Measurements from ENCODE around the gene POLR1A.

The POLR1A gene

DNA sequence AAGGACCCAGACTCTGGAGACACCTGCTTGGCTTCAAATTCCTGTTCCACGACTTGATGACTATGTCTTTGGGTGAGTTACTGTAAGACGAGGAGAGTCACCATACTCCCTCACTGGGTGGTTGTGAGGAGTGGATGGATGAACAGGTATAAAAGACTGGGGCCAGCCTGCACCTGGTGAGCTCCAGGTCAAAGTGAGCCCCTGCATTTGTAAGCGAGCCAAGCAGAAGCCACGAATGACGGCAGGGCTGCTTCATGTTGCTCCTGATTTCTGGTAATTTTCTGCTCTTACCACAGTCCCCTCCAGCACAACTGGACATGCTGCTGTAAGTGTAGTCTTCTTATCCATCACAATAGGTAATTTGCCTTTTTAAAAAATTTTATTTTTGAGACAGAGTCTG, 86.6 kb downstream of the POLR1A start:
- no peak for DNase-seq

DNA sequence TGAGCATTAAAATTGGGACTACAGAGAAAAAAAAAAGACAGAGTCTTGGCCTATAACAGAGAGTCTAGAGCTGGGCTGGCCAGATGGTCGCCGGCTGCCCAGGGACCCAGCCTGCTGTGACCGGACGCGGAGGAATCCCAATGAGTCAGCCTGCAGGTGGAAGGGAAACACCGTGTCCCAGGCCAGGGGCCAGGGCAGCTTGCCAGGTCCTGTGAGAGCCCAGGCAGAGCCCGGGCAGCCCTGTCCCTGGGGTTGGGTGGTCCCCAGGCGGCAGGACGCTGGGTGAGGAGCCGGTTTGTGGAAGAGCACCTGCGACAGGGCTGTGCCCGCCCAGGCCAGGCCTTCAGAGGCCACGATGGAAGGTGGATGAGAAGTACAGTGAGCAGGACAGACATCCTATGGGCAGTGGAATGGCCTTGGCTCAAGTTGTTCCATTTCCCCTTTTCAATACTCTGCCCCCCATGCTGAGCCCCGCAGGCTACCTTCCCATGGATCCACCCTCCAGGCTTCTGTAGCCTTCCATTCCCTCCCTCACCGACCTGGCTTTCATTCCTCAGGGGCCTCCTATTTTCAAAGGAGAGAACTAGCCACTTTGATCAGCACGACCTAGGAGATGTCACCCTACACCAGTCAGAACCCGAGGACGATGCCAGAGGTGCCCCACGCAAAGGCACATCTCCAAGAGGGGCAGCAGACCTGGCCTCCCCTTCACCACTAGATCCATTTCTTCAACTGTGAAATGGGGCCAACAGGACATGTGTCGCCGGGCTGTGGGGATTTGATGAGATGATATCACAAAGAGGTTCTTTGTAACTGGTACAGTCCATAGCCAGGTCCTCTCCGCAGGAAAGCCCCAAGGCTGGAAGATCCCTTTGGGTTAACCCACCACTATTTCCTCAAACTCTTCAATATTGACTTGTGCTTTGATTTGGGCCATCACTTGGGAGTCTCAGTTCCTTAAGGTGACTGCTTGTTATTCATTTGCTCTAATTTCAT, 87.5 kb downstream of the POLR1A start:
- DNase-seq, result no peak

DNA sequence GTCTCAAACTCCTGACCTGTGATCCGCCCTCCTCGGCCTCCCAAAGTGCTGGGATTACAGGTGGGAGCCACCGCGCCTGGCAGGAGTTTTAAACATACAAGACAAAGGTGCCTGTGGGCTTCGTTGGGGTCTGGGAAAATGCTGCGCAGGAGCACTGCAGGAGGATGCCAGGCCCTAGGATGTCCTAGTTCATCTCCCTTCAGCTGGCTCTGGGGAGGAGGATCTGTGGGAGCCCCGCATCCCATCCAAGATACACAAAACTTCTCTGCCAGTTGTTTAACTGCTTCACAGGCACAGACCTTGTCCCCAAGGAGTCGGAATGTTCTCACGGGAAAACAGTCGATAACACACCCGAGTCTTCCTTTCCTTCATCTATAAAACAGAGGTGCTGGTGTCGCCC, 89.1 kb downstream of the POLR1A start:
- DNase-seq, result no peak

DNA sequence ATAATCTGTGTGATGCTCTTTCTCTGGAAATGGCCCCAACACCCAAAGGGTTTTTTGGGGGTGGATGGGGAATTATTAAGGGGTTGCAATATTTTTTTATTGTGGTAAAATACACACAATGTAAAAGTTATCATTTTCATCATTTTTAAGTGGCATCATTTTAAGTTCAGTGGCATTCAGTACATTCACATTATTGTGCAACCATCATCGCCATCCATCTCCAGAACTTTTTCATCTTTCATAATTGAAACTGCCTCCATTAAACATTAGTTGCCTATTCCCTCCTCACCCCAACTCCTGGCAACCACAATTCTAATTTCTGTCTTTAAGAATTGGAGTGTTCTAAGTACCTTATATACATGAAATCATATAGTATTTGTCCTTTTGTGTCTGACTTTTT, 90.0 kb downstream of the POLR1A start:
- no peak for DNase-seq

DNA sequence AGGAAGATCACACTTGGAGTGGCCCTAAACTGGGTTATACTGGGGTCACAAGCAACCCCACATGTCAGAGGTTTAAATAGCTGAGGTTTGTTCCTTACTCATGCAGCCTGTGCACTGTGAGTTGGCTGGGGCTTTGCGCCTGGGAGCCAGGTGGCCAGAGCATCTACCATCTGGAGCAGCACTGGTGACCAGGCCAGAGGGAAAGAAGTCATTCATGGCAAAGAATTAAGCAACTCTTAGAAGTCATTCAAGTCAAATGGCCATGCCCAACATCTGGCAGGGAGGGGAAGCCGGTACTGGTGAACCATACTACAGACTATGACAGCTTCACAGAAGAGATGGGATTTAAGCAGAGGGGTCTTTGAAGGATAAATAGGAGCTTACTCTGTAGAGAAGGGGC, 90.7 kb downstream of the POLR1A start:
- no peak for DNase-seq

DNA sequence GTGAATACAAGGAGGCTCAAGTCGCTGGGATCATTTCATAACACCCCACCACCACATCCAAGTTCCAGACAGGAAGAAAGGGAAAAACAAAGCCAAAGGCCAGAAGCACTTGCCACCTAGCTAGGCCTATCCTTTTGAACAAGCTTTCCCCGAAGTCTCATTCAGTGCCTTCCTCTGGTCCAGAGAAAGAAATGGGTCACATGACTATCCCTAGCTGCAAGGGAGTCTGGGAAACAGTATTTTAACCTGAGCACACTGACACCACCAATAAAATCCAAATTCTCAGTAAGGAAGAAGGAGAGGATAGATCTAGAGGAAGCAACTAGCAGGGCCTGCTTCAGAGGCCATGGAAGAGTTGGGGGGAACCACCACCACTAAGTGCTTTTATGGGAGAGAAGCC, 91.2 kb downstream of the POLR1A start:
- DNase-seq, result no peak

DNA sequence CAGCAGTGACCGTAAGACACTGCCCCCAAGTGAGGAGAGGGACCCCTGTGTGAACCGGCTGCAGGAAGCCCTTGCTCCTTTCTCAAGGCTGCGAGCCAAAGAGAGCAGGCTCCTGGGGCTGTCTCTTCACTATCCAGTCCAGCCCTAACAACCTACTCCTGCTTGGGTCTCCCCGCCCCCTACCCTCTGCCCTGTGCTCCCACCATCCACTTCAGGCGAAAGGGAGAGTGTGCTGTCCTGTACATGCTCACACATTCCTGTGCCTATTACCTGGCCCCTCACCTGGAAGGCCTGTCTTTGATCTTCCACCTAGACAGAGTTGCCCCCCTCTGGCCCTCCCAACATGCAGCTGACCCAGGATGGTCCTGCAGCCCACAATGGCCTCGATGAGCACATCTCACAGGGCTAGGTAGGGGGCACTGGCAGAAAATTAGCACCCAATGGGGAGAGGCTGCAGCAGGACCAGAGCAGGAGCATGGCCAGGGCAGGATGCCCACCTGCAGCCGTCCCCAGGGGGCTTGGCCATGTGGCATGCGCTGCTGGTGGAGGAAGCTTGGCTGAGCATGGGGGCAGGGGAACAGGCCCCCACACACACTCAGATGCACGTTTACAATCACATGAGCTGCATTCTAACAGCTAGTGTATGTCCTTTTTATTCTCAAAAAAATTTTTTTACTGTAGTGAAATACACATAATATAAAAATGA, 93.5 kb downstream of the POLR1A start:
- DNase-seq, result no peak

DNA sequence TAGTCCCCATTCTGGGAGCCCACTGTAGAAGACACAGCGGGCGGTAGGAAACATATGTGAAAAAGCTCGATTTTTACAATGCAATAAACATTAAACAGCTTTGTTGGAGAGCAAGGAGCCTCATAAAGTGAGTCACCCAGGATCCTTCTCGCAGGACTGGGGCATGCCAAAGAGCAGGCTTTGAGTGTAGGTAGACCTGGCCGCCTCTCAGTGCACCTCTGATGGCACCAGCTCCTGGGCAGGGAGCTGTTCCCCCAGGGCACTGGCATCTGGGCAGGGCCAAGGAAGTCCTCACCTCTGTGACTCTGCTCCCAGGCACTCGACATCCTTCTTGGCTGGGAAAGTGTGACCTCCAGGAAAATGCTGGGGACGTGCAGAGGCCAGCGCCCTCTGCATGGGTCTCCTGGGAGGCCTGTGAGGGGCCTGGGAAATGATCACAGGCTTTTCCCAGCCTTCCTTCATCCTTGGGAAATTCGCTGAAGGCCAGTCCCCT, 94.2 kb downstream of the POLR1A start:
- no peak for DNase-seq

DNA sequence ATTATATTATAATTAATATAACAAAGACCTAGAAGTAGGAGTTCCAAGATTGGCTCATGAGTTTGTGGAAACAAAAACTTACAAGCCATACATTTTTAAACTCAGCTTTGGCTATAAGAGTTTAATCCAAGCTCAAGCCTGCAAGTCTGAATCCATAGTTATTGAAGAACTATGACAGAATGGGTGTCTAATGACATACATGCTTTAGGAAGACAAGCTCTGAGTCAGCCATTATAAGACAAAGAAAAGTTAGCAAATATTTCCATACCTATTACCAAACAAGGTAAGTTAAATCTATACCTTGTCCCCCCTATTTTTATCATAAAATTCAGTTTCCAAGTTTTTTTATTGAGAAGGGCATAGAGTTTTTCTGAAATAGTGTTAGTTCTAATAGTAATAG, 95.6 kb downstream of the POLR1A start:
- DNase-seq, result no peak

DNA sequence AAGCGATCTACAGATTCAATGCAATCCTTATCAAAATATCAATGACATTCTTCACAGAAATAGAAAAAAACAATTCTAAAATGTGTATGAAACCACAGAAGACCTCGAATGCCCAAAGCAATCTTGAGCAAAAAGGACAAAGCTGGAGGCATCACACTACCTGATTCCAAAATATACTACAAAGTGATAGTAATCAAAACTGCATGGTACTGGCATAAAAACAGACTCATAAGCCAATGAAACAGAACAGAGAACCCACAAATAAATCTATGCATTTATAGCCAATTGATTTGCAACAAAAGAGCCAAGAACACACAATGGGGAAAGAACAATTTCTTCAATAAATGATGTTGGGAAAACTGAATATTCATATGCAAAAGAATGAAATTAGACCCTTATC, 99.2 kb downstream of the POLR1A start:
- no peak for DNase-seq

DNA sequence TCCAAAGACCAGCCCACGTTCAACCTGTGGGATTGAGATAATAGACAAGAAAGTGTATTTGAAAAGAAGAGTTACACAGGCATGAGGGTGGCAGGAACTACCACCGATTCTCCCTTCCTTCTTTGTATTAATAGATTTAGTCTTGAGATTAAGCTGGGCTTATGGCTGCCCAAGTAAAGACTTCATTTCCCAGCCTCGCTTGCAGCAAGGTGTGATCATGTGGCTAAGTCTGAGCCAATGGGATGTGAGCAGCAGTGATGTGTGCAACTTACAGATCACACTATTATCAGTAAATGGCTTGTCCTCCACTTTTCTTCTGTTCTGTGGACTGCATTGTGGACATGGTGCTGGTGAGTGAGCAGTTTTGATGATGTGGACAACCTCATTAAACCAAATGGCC, 101.7 kb downstream of the POLR1A start:
- no peak for DNase-seq

DNA sequence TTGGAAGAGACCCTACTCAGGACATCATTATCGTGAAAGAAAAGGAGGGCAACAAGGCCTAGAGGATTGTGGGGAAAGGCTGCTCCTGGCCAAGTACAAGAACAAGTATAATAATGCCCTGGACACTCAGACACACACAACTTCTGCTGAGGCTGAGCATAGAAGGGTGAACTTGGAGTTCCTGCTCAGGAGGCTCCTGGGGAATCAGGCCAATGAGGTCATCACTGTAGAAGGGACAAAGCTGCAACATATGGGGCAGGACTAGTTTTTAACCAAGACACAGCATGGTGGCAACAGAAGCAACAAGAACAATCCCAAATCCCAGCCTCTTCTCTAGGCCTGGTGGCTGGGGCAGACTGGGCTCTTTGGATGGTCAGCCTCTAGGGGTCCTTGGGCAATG, 102.6 kb downstream of the POLR1A start:
- no peak for DNase-seq

DNA sequence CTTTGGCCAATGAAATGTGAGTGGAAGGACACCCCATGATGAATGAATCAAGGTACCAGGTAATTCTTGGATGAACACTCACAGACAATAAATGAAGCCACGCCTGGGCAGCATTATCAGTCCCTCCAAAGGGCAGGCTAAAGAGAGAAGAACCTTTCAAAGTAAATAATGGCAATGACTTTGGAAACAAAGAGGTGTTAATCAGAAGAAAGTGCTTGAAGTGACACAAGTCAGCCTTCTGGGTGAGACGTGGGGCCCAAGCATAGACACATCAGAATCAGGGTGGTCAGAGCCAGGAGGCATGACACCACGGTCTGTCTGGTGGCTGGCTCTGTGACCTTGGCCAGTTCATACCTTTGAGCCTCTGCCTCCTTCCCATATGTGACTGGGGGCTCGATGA, 103.3 kb downstream of the POLR1A start:
- DNase-seq, result no peak

DNA sequence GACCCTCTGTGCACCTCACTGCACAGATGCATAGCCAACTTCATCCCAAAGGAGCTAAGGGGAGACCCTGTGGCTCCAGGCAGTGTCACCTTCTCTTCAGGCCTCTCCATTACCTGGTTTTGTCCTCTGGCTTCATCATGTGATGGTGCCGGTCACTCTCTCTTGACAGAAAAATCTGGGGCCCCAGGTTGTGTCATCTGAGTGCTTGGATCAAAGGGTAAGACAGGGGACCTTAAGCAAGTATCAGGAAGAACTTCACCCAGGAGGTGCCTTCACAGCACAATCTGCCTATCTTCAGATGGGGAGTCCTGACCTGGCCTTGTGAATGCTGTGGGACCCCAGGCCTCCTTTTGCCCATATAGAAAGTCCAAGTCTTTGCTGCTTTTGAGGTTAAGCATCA, 104.4 kb downstream of the POLR1A start:
- DNase-seq, result no peak

DNA sequence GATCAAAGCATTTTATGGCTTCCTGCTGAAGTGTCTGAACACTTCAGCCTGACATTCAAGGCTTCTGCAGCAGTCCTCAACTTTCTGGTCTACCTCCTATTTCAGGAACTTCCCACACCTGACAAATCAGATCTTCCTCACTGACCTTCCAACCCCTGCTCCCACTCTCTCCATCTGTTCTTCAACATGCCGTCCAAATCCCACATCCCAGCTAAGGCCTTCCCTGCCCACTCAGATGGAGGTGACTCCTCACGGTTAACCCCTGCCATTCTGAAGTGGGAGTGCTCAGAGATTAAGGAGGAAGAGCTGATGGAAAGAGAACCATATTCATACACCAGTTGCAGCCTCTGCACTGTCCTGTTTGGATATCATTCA, 104.8 kb downstream of the POLR1A start:
- DNase-seq, result no peak

DNA sequence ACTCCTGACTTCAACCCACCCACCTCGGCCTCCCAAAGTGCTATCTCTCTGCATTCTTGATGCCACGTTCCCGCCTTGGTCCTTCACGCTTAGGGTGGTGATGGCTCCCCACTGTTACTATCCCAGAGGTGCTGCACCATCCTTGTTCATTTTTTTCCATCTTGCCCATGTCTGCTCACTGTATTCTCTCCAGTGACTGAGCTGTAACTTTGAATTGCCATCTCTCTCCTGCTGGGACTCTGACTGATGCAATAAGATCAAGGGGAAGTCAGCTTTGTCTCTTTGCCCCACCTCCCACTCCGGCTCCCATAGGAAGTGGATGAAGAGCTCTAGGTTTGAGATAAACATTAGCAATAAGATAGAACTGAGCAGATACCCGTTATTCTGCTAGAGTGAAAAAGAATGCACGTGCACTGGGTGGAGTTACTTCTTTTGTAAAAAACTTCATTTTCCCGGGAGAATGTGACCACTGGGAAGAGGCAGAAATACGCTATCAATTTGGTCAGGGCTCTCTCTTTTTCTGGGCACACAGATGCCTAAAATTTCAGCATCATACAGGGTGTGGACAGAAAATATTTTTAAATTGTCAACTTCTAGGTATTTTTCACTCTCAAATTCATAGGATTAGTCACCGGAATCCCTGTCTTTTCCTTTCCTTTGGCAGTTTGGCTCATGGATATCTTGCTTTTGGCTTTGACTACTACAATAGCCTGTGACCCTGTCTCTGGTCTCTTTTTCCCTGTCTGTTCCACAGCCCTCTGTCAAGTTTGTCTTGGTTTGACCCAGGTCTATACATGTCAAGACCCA, 105.4 kb downstream of the POLR1A start:
- no peak for DNase-seq

DNA sequence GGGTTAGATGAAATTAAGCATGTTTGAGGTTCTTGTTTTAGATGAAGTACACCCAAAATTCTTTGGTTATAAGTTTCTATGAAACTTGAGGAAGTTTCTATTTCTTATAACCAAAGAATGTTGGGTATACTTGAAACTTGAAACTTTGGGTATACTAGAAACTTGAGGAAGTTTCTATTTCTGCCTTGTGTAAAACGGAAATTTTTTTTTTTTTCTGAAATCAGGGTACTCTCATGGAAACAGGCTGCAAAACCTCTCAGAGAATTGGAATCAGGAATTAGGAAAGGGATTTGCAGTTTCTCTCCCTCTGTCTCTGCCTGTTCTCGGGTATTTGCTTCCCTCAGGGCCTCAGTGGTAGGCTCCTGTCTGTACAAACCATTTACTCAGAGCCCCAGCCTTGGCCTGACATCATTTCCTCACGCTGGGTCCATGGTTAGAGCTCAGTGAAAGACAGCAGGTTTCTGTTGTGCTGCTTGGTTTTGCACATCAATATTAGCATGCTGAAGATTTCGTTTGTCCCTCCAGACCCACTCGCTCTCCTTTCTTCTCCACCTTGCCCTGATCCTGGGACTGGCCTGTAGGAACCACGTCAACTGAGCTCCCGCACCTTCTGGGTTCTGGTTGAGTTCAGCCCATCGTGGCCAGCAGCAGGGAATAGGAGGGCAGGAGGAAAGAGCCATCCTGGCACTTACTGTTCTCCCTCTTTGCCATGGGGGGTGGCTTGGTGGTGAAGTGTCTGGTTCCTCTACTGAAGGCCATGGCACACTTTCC, 106.4 kb downstream of the POLR1A start:
- DNase-seq, result no peak

DNA sequence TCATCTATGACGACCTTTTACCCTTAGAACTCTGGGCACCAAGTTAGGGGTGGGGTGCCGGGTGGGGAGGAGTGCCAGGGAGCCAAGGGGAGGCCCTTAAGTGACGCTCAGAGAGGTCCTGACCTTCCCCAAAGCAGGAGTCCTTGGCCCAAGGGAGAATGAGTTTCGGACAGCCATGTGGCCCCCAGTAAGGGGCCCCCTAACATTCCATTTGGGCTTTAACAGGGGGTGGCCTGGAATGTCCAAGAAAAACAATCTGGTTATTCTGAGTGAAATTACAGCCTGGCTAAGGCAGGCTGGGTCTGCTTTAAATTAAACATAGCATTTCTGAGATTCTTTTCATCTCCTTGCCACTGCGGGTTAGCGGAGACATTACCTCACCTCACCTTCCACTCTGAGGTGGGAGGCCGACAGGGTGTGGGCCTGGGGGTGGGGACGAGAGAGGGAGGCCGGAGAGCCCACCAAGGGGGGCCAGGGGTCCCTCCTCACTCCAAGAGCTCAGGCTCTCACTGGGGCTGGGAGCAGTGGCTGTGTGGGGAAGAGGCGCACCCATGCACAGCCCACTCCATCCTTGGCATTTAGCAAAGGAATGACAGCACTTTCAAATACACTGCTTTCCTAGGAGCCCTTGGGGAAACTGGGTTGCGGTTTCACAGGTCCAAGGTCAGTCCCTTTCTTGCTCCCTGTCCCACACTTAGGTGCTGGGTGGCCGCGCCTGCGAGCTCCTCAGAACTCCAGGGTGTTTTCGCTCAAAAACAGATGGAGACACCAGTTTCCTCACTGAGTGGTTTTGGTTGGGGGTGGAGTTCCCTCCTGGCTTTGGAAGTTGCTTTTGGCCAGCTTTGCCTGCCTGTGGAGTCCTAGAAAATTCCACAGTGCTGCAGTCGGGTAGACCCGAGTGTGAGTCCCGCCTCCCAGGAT, 107.4 kb downstream of the POLR1A start:
- no peak for DNase-seq

DNA sequence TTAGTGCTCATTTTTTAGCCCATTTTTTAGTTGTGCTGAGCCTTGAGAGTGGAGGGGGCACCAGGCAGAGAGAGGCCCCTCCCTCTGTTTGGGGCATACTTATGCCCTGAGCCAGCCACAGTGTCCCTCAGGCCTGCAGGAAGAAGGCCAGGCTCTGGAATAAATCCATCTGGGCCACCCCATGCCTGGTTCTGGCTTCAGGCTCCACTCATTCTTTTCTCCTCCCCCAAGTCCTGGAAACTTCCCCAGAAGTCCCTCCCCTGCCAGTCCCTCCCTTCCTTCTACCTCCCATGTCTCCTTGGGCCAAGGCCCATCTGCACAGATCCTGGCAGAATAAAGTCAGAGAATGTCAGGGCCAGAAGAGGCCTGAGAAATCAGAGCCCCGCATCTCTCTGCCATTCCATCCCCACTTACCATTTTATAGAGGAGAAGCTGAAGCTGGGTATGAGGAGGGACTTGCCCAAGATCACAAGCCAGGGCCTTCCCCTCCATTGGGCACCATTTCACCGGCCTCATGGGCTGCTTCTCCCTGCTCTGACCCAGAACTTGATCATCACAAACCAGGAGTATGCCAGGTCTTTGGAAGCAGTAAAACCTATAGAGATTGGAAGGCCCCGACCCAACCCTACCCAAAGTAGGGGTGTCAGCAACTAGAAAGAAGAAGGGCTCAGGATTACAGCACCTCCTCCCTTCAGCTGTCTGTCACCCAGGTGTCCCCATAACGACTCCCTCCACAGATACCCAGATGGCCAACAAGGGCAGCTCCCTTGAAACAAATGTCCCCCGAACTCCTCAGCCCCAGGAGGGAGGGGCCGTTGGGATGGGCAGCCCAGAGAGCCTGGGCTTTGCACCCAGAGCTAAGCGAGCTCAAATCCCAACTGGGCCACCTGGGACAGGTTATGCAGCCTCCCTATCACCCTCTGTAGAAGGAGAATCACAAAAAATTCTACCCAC, 108.4 kb downstream of the POLR1A start:
- no peak for DNase-seq

DNA sequence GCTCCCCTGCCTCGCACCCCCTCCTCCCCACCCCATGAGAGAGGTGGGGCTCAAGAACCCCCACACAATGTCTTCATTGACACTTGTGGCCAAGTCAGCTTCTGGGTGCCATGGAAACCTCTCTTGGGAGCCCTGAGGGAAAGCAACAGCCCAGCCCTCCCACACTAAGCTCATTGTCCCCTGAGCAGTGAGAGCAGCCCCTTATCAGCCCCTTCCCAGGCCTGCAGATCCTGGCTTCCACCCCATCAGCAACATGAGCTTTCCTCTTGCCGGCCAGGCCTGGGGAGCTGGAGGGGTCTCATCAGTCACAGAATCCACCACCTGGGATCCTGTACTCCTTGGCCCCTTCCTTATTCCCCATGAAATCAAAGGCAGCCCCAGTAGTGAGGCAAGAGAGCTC, 109.1 kb downstream of the POLR1A start:
- no peak for DNase-seq

Measured in NCI-H1930 (cell line).